Naive B cell (primary cell): ENCODE data around the gene GPR31. TPM values are rescaled to one million over a fixed set of nuclear protein-coding genes. Genes with fewer than 3 reads are reported as not detected.

ENCODE experiments used
- ATAC-seq, 2 donors: fragments of 150-1000 bp; cut with Tn5 transposase; 2 replicates each; pipeline ENCODE4 v1.10.0; 2021; ENCODE audit warnings: low read depth in 2 of 2, mild to moderate bottlenecking in 2 of 2, moderate library complexity in 2 of 2
- DNase-seq: peaks from one replicate; pipeline ENCODE4 v3.0.0; 2022
- H3K27ac Mint-ChIP-seq, 6 donors: one replicate each; pipeline ENCODE4 v1.8.0; 2020 to 2022; ENCODE audit warnings: mild to moderate bottlenecking in 6 of 6, mixed read lengths in 6 of 6, moderate library complexity in 5 of 6, inconsistent platforms in 2 of 6
- H3K27me3 Mint-ChIP-seq, 3 donors: one replicate each; pipeline ENCODE4 v1.8.0; 2021 to 2022; ENCODE audit warnings: mixed read lengths in 3 of 3, mild to moderate bottlenecking in 1 of 3
- H3K36me3 Mint-ChIP-seq, 2 donors: one replicate each; pipeline ENCODE4 v1.8.0; 2020 to 2022; ENCODE audit warnings: mixed read lengths in 2 of 2, inconsistent platforms in 1 of 2, mild to moderate bottlenecking in 1 of 2
- H3K4me1 Mint-ChIP-seq, 3 donors: one replicate each; pipeline ENCODE4 v1.8.0; 2020 to 2022; ENCODE audit warnings: mixed read lengths in 3 of 3, inconsistent platforms in 1 of 3, mild to moderate bottlenecking in 1 of 3, moderate library complexity in 1 of 3
- H3K4me3 Mint-ChIP-seq, 8 donors: one replicate each; pipeline ENCODE4 v1.8.0; 2020 to 2022; ENCODE audit warnings: mild to moderate bottlenecking in 8 of 8, mixed read lengths in 8 of 8, moderate library complexity in 8 of 8, inconsistent platforms in 2 of 8
- H3K9me3 Mint-ChIP-seq, 7 donors: one replicate each; pipeline ENCODE4 v1.8.0; 2020 to 2022; ENCODE audit warnings: mixed read lengths in 7 of 7, mild to moderate bottlenecking in 5 of 7, inconsistent platforms in 2 of 7, moderate library complexity in 1 of 7
- polyA plus RNA-seq, 6 donors: library from polyadenylated mRNA; unstranded; fragments of 300-500 nt; fragmentation: Illumina TruSeq; gene quantifications; one replicate each; pipeline ENCODE4 v1.2.3, GENCODE V29; 2021; ENCODE audit warnings: low read depth in 6 of 6

Gene GPR31
- polyA plus RNA-seq, 6 donors from 2014 or later = not detected

DNA sequence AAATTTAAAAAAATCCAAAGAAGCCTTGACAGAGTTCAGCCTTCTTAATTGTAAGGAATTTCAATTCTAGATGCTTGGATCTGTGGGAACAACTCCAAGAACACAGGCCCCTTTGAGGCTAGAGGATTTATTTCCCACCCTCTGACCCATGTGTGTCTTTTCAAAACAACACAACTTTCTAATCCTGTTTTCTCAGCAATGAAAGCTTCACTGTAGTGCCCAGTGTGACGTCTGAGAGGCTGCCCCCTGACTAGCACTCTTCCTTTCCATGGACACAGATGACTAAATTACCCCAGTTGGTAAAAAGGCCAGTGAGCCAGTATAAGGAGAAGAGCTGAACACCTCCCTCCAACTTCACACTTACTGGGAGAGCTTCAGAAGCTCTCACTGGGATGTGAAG lies 51.4 kb downstream of the GPR31 start:
- Mint-ChIP-seq H3K27me3 (no peaks in the 10 kb centered on the region), H3K9me3 (peaks cover 0 to 2% (median 0%) of the 10 kb centered on the region in 7 donors), H3K36me3 (no peaks in the 10 kb centered on the region), H3K27ac (peak overlapping the region in 2 of 6 donors; percentile 37 to 80), H3K4me3 (peak overlapping the region in 1 of 8 donors; percentile 6), H3K4me1 (peaks cover 73 to 92% (median 80%) of the 10 kb centered on the region in 3 donors)
- ATAC-seq = no peak
- no peak for DNase-seq

Other genes with a start within 250 kb of the GPR31 start
- 100 to 1,000 TPM; 472 to 744 (median 534) TPM for gene RNASET2, start 201.4 kb downstream of the GPR31 start, polyA plus RNA-seq
- 10 to 100 TPM in 1 of 6 donors, 1 to 10 TPM in 5; 6.6 to 12.0 (median 7.2) TPM for gene CEP43, start 158.6 kb downstream of the GPR31 start, polyA plus RNA-seq
- 100 to 1,000 TPM in 5 of 6 donors, 10 to 100 TPM in 1; 97.4 to 205 (median 126) TPM for gene CCR6, start 34.9 kb downstream of the GPR31 start, polyA plus RNA-seq
- gene UNC93A, start 133.3 kb upstream of the GPR31 start, polyA plus RNA-seq = not detected
- under 1 TPM in 1 of 6 donors, not detected in 5; 0.71 TPM for gene TTLL2, start 167.1 kb upstream of the GPR31 start, polyA plus RNA-seq